GM19372 (cell line): Measurements from ENCODE around the gene ISL2.

Source experiments
- ATAC-seq: cut with Tn5 transposase; IDR thresholded peaks from one replicate; pipeline ENCODE4 v1.9.1; 2021; ENCODE audit warnings: mild to moderate bottlenecking, low read depth, moderate library complexity; ENCODE audit not compliant: unreplicated experiment

Gene ISL2

DNA sequence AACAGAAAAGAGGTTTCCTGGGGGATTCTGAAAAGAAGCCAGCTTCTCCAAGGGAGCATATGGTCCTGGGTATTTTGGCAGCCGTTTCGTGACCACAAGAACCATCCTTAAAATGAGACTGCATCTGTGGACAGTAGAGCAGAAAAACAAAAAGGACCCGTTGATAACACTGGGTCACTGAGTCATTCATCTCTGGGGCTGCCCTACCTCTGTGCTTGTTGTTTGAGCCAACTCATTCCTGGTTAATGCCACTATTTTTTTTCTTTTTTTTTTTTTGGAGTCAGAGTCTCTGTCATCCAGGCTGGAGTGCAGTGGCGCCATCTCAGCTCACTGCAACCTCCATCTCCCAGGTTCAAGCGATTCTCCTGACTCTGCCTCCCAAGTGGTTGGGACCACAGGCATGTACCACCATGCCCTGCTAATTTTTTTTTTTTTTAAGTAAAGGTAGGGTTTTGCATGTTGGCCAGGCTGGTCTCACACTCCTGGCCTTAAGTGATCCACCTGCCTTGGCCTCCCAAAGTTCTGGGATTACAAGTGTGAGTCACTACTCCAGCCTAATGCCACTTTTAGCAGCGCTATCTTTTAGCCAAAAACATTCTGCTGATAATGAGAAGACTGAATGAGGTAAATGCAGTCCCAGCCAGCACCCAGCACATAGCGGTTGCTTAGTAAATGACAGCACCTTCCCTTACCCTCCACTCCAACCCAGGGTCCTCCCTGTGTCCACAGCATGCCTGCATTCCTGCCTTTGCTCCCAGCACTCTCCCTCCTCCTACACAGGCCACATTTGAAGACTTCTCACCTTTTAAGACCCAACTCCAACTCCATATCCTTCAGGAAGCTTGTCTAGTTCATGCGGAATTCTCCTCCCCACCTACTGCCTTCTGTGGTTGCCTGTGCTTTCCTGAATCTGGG is 9.1 kb upstream of the ISL2 start:
- ATAC-seq = no peak

DNA sequence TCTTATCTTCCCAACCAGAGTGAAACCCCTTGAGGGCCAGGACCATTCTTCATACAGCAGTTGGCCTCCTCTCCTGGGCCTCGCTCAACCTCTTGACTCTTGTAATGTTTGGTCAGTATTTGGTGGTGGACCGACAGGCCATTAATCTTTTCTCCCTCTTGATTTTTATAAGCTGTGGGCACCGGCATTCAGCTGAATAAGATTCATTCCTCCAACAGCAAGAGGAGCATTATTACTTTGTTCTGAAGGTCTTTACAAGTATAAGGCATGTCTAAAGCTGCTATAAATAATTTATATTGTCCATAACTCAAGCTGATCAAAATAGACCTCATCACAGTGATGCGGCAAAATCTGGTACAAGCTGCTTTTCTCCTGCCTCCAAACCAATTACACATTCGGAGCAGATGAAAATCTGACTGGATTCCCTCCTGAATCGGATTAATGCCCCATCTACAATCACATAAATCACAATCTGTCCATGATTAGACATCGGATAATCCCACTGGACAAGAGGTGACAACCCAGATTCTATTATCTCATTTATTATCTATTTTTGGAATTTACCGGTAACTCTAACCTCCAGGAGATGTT is 8.4 kb upstream of the ISL2 start:
- no peak for ATAC-seq

DNA sequence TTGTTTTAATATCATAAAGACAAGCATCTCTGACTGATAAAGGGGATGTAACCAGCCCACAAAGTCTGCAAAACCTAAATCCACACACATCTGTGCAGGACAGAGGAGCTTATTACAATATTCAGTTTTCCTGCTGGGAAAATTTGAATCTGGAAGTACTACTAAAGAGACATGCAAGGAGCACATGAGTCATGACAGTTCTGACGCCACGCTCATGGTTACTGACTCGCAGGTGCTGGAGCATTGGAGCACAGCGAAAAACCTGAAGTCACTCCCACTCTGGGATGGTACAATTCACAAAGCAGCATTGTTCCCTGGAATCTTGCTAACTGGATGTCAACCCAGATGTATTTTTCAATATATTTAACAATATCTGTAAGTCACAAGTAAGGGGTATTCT is 7.6 kb upstream of the ISL2 start:
- no peak for ATAC-seq

DNA sequence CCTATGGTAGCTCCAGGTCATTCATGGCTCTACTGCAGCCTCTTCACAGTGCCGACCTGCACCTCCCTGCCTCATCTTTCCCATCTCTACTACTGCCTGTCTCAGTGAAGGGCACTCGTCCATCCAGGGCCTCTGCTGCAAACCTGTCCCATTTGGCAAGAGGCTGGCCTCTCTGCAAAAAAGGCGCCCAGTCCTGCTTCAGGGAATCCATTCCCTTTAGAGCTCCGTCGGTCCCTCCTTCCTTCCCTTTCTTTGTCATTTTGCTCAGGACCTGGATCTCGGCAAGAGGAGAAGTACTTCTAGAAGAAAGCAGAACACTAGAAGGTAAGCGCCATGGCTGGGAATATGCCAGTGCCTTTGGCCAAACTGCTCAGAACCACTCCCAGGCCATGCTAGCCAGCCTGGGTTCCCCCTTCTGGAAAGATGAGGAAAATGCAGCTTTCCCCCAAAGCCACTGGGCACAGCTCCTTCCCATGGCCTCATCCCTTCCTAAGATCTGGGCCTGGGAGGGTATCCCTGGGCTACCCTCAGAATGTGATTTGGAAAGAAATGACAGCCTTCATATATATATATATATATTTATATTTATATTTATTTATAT is 6.4 kb upstream of the ISL2 start:
- ATAC-seq = no peak

DNA sequence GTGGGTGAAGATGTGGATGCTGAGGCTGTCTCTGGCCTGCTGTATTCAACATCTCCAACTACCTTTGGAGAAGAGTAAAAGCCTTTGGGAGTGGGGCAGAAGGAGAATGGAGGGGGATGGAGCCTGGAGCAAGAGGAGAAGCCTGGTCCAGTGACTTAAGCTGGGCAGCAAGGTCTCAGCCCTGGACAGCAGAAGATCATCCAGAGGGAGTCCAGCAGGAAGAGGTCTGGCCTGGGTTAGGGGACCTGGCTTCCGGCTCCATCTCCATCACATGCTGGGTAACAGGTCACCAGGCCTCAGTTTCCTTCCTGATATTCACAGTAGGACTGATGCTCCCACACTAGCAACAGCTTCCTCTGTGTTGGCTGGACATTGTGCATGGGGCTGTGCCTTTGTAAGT is 3.8 kb upstream of the ISL2 start:
- no peak for ATAC-seq

DNA sequence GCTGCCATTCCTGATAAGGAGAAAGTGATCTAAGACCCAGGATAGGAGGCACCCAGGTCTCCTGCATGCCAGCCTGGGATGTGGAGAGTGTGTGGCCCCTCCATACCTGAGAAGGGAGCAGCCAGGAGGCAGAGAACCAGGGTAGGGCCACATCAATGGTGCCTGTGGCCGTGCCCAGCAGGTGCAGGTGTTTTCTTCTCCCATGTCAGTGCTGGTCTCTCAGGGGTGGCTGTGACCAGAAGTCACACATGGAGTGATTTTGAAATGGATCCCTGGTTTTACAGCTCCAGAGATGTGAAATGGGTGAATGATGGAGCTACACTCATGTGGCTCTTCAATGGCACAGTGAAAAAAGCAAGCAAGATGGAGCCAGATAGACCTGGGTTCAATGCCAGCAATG is 3.3 kb upstream of the ISL2 start:
- no peak for ATAC-seq

DNA sequence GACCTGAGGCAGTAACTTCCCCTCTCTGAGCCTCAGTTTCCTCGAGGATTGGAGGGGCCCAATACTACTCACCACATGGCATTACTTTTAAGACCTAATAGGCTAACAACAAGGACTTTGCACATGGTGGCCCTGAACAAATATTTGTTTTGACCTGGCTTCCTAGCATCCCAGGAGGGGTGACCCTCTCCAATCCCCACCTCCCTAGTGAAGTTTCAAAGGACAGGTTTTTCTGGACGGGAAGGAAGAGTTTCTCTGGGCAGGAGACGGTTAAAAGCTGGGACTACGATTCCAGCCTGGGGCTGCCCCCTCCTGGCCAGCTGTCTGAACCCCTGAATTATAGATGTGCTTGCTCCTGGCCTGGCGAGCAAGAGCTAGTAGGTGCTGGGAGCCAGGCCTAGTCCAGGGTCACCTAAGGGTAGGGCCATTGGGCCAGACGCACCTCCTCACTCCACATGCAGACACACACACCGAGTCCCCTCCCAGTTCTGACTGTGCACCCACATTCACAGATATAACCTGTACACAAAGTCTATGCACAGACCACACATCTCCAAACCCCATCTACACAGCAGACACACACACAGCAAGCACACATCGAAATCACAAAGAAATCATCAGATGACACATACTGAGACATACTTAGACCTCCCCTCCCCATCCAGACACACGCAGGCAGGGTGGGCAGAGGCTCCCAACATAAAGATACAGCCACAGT is 2.7 kb upstream of the ISL2 start:
- no peak for ATAC-seq

DNA sequence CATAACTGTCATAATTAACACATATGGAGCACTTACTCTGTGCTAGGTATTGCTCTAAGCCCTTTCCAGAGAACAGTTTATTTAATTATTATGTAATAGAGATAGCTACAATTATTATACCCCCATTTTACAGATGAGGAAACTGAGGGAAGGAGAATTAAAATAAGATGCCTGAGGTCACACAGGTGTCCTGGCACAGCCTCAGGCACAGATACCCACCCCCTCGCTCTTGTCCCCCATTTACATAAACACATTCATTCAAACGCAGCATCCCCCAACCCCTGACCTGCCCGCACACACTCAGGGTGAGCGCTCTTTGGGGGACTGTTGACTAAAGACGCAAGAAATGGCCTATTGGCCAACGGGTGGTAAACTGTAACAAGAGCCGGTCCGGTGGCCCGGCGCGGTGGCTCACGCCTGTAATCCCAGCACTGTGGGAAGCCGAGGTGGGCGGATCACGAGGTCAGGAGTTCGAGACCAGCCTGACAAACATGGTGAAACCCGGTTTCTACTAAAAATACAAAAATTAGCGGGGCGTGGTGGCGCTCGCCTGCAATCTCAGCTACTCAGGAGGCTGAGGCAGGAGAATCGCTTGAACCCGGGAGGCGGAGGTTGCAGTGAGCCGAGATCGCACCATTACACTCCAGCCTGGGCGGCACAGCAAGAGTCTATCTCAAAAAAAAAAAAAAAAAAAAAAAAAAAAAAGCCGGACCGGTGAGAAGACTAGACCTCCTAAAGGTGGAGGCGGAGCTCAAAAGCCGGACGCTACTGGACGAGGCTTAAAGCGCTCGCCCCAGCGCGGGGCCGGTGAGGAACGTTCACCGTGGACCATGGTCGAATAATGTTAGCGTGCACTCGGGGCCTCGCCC is 1.9 kb upstream of the ISL2 start:
- no peak for ATAC-seq

DNA sequence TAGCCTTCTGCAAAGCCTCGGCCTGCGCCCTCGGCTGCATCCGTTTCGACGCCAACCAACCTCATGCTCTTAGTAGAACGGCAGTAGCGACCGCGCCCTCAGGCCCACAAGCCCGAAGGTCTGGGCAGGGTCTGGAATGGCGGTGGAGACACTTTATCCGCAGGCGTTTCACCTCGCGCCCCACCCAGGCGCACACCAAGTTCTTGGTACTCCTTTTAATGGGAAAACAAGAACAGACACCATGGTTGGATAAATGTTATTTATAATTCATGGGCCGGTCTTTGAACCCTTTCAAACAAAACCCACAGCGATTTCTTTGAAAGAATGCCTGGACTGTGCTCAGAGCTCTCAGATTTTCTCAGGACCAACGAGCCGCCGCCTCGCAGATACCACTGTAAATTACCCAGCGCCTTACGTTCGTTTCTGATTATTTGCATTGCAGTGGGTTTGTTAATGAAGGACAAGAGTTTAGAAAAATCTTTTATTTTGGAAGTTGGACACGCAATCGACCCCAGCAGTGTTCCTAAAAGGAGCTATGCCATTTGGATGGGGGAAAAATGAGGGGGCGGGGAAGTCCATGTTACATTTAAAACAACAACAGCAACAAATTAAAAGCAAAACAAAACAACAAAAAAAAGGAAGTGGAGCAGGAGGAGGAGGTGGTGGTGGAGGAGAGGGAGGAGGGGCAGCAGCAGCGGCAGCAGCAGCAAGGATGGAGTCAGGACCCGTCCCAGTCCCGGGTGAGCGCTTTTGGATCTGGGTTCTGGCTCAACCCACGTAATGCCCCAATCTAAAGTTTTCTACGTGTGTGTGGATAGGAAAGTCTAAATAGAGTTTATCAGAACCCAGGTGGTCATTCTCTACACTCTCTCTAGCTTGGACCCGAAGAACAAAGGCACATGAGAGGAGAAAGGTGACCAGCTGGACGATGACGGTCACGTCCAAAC is 993 bp upstream of the ISL2 start:
- no peak for ATAC-seq

DNA sequence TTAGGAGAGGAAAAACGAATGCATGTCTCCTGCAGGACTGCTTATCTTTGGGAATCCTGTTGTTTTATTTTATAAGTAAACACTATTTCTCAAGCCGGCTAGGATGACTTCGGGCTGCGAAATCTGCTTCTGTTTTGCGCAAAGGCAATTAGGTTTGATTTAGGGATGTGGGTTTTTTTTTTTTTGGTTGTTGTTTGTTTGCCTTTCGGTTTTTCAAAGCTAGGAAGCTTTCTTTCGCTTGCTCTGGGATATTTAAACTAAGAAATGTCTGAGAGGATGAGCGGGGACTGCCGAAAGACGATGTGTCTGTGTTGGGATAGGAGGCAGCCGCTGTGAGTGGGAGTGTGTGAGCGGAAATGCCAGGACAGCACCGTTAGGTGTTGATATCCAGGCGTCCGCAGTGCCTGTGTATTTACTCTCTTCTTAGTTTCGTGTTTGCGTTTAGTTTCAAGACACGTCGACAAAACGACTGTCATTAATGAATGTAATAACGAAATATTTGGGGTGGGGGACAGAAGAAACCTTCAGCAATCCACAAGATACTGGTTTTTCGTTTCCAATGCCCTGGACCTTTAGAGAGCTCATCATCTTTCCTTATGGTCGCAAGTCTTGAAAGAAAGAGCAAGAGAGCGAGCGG is 604 bp downstream of the ISL2 start:
- ATAC-seq = no peak

DNA sequence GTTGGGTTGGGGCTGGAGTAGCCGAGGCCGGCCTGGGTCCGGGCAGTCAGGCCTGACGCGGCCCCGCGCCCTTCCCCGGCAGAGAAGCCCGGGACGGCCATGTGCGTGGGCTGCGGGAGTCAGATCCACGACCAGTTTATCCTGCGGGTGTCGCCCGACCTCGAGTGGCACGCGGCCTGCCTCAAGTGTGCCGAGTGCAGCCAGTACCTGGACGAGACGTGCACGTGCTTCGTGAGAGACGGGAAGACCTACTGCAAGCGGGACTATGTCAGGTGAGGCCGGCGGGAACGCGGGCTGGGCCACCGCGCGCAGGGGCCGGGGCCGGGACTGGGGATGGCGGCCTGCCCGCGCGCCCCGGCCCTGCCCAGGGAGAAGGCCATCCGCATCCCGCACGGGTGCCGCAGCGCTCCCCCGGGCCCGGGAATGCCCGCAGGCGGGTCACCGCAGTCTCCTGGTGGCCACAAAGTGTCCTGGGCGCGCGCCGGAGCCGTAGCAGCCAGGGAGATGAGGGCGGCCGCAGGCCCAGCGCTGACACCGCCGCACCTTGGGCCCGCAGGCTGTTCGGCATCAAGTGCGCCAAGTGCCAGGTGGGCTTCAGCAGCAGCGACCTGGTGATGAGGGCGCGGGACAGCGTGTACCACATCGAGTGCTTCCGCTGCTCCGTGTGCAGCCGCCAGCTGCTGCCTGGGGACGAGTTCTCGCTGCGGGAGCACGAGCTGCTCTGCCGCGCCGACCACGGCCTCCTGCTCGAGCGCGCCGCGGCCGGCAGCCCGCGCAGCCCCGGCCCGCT is 1.3 kb downstream of the ISL2 start:
- no peak for ATAC-seq

DNA sequence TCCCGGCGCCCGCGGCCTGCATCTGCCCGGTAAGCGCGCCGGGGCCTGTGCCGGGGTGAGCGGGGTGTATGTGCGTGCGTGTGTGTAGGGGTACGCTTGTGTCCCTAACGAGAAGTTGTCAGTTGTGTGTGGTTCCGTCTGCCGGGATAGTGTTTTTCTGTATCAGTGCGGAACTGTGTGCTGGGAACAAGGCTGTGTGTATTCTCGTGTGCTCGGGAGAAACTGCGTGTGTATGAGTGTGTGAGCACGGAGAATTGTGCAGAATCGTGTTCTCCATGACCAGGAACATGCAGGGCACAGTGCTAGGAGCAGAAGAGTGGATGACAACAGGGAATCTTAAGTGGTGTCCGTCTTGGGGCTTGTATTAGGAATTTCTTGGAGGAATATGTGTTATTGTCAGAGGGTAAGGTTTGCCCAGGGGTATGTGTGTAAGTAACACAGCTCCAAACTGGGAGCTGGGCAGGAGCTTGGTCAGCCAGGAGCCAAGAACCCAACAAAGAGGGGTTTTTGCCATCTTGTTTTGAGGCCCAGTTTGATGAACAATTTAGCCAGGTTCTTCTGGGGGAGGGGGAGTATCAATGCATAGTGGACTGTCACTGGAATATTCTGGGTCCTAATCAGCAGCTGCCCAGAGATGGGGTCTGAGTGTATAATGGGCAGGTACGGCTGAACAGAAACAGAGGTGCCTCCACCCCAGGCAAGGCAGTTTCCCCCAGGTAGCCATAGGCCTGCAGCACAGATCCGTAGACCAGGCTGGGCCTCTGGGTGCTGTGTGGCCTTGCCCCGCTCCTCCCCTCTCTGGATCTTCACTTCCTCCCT is 2.1 kb downstream of the ISL2 start:
- no peak for ATAC-seq

DNA sequence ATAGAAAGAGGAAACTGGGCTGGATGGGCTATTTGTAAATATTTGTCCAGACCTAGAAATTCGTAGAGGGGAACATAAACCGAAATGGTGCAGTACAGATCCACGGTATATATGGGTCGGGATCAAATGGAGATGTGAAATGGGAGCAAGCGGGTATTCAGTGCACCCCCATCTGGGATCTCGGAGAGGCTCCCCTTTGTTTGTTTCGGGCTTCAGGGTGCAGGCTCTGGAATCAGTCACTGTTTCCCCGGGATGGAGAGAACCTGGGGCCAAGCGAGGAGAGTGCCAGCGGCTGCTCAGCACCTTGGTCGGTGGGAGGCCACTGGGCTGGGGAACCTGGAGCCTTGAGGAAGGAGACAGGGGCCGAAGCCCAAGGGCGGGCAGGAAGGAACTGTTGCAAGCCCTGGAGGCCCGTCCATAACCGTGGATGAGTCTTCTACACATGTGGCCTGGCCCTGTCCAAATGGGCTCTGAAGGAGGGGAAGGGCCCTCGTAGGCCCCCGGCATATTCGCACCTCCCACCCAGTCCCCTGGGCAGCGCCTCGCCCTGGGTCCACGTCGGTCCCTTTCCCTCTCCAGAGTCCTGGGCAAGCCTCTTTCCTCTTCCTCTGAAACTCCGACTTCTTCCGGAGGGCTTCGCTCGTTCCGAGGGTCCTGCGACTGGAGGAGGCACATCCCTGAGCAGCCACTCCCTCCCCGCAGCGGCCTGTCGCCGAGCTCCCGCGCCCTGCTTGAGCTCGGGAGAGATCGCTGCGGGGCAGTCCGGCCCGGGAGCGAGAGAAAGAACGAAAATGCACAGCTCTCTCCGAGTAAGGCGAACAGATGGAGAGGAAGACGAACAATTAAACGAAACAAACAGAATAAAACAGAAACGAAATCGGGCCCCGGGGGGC is 3.0 kb downstream of the ISL2 start:
- ATAC-seq = no peak

DNA sequence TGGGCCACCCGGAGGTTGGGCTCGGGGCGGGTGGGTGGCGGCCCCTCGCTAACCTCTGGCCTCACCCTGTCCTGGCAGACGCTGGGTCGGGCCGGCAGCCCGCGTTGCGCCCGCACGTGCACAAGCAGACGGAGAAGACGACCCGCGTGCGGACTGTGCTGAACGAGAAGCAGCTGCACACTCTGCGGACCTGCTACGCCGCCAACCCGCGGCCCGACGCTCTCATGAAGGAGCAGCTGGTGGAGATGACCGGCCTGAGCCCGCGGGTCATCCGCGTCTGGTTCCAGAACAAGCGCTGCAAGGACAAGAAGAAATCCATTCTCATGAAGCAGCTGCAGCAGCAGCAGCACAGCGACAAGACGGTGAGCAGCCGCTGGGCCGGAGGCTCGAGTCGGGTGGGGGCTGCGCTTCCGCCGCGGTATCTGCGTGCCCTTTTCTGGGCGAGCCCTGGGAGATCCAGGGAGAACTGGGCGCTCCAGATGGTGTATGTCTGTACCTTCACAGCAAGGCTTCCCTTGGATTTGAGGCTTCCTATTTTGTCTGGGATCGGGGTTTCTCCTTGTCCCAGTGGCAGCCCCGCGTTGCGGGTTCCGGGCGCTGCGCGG is 3.7 kb downstream of the ISL2 start:
- ATAC-seq = no peak

DNA sequence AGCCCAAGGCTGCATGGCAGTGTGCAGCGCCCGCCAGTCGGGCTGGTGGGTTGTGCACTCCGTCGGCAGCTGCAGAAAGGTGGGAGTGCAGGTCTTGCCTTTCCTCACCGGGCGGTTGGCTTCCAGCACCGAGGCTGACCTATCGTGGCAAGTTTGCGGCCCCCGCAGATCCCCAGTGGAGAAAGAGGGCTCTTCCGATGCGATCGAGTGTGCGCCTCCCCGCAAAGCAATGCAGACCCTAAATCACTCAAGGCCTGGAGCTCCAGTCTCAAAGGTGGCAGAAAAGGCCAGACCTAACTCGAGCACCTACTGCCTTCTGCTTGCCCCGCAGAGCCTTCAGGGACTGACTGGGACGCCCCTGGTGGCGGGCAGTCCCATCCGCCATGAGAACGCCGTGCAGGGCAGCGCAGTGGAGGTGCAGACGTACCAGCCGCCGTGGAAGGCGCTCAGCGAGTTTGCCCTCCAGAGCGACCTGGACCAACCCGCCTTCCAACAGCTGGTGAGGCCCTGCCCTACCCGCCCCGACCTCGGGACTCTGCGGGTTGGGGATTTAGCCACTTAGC is 4.3 kb downstream of the ISL2 start:
- no peak for ATAC-seq
